HepG2 (cell line): Measurements from ENCODE around the gene PFKM. TPM values are rescaled to one million over a fixed set of nuclear protein-coding genes. Genes with fewer than 3 reads are reported as not detected.
A peak's percentile ranks its signal among the peaks of the same experiment; 100 is the strongest.

Experiments used
- ADNP ChIP-seq: sonication (generic); formaldehyde crosslinking; IDR thresholded peaks from 2 replicates; pipeline ENCODE4 v1.4.0; 2020; ENCODE audit warnings: missing genetic modification reagents
- KAT2B ChIP-seq: fragments of 150-350 bp; IDR thresholded peaks from 2 replicates; pipeline ENCODE4 v1.6.1; 2014; ENCODE audit warnings: low read depth, low read length, borderline replicate concordance
- KDM5A ChIP-seq: fragments of 200-600 bp; sonication (generic); IDR thresholded peaks from 2 replicates; pipeline ENCODE4 v1.7.0; 2018; ENCODE audit warnings: antibody characterized with exemption, mild to moderate bottlenecking, low read length, borderline replicate concordance
- MYC ChIP-seq: sonication (generic); formaldehyde crosslinking; IDR thresholded peaks from 2 replicates; pipeline ENCODE4 v1.9.0; 2021; ENCODE audit warnings: missing genetic modification reagents, borderline replicate concordance
- PAXIP1 ChIP-seq: sonication (generic); formaldehyde crosslinking; conservative IDR thresholded peaks from 2 replicates; pipeline ENCODE4 v1.4.0; 2020; ENCODE audit warnings: mild to moderate bottlenecking, missing genetic modification reagents, moderate library complexity
- SIN3A ChIP-seq: IDR thresholded peaks from 2 replicates; pipeline ENCODE4 v1.6.1; 2011; ENCODE audit warnings: low read depth, mild to moderate bottlenecking, control low read depth, low read length, borderline replicate concordance
- TBX2 ChIP-seq: sonication (generic); formaldehyde crosslinking; IDR thresholded peaks from 2 replicates; pipeline ENCODE4 v1.5.0; 2020; ENCODE audit warnings: missing genetic modification reagents, mild to moderate bottlenecking, borderline replicate concordance
- TEF ChIP-seq: sonication (generic); formaldehyde crosslinking; IDR thresholded peaks from 2 replicates; pipeline ENCODE4 v1.5.0; 2020; ENCODE audit warnings: missing genetic modification reagents
- THYN1 ChIP-seq: sonication (generic); formaldehyde crosslinking; IDR thresholded peaks from 2 replicates; pipeline ENCODE4 v1.8.1; 2023; ENCODE audit warnings: low read depth, mild to moderate bottlenecking, moderate library complexity, missing genetic modification reagents, borderline replicate concordance
- ZBTB40 ChIP-seq, 2 experiments: fragments of 450-650 bp in 1 of 2; sonication (generic) in 1 of 2; formaldehyde crosslinking in 1 of 2; IDR thresholded peaks; 2 replicates each; pipeline versions ENCODE4 v1.6.1 to v1.8.0; 2016 to 2022; ENCODE audit warnings: antibody characterized with exemption in 1 of 2, mild to moderate bottlenecking in 1 of 2, missing genetic modification reagents in 1 of 2
- ZBTB8A ChIP-seq: sonication (generic); formaldehyde crosslinking; IDR thresholded peaks from 2 replicates; pipeline ENCODE4 v1.4.0; 2020; ENCODE audit warnings: mild to moderate bottlenecking, low read depth, missing genetic modification reagents, borderline replicate concordance
- ZNF124 ChIP-seq: sonication (generic); formaldehyde crosslinking; IDR thresholded peaks from 2 replicates; pipeline ENCODE4 v1.4.0; 2020; ENCODE audit warnings: missing genetic modification reagents
- ZNF430 ChIP-seq: sonication (generic); formaldehyde crosslinking; IDR thresholded peaks from 2 replicates; pipeline ENCODE4 v1.9.0; 2021; ENCODE audit warnings: mild to moderate bottlenecking, missing genetic modification reagents
- ZNF552 ChIP-seq: sonication (generic); formaldehyde crosslinking; IDR thresholded peaks from 2 replicates; pipeline ENCODE4 v1.9.0; 2022; ENCODE audit warnings: missing genetic modification reagents, mild to moderate bottlenecking, borderline replicate concordance
- polyA plus RNA-seq, 8 experiments: library from polyadenylated mRNA; depleted of rRNA in 3 of 8; stranded (reverse) in 7 of 8; unstranded in 1 of 8; fragments of >200 nt; fragmentation: Illumina TruSeq in 4 of 8; extraction: Trizol in 4 of 8; gene quantifications; 2 replicates each; pipeline versions ENCODE4 v1.2.1 to v1.2.3, GENCODE V29; 2011 to 2016; ENCODE audit warnings: low read depth in 4 of 8, missing spikeins in 1 of 8, mixed read lengths in 1 of 8; ENCODE audit not compliant: insufficient read depth in 1 of 8
- total RNA-seq, 5 experiments: library from RNA; depleted of rRNA; stranded (reverse); fragments of >200 nt; fragmentation: Illumina TruSeq; extraction: Trizol; gene quantifications; 2 replicates each; pipeline ENCODE4 v1.2.3, GENCODE V29; 2016; ENCODE audit warnings: low read depth in 1 of 5

The PFKM gene
- total and polyA plus RNA-seq, 2 of the 13 experiments (the other 11 are each of a cell fraction or from before 2014, with no cell fraction given), result 1.9 to 2.4 TPM

GRCh38 chr12:48105867-48106680, 13.1 kb upstream of the PFKM start, which contains the start of gene SENP1 (continued):
- TF ChIP-seq ZBTB40 (IDR thresholded peaks at IDR 0.05) (peak; percentile 90), ZBTB40 (CRISPR knock-in tag; IDR thresholded peaks at IDR 0.05) (peak; percentile 81), TEF (CRISPR knock-in tag) (no peak), PAXIP1 (CRISPR knock-in tag) (peak; percentile 65), SIN3A (peak; percentile 86; the same call in 1 of the 2 replicates), MYC (CRISPR knock-in tag) (peak; percentile 84; the same call in 1 of the 2 replicates), KAT2B (no peak), ZNF430 (CRISPR knock-in tag) (peak; percentile 90; the same call in 1 of the 2 replicates), ZNF124 (CRISPR knock-in tag) (no peak), ZNF552 (CRISPR knock-in tag) (no peak), KDM5A (peak; percentile 98), ZBTB8A (CRISPR knock-in tag) (no peak), TBX2 (CRISPR knock-in tag) (peak; percentile 45; the same call in 1 of the 2 replicates), THYN1 (CRISPR knock-in tag) (no peak), ADNP (CRISPR knock-in tag) (no peak)
